Pancreas (tissue), 10 donors: ENCODE measurements around the gene SULT1C3. TPM values are rescaled to one million over a fixed set of nuclear protein-coding genes. Genes with fewer than 3 reads are reported as not detected.

Experiments
- ATAC-seq, 4 donors: fragments of 200-7000 bp; cut with Tn5 transposase; one replicate each; pipeline versions ENCODE4 v1.8.0 to v1.9.1; 2020; ENCODE audit warnings: mild to moderate bottlenecking in 4 of 4, moderate library complexity in 4 of 4
- DNase-seq, 6 donors: peaks; one replicate each; pipeline ENCODE4 v3.0.0-alpha.2; 2020
- FAIRE-seq: peaks from 2 replicates; lab custom pipeline; 2012; peaks lifted over from hg19 to GRCh38; lab: Jason Lieb, UNC
- H3K27ac ChIP-seq, 4 donors: fragments of 200-600 bp; sonication (generic); 1 replicate in 3 of 4; 2 replicates in 1 of 4; pipeline versions ENCODE4 v1.5.0 to v1.8.0; 2020
- H3K27me3 ChIP-seq, 4 donors: fragments of 200-600 bp; one replicate each; pipeline ENCODE4 v1.8.0; 2021
- H3K36me3 ChIP-seq, 3 donors: fragments of 200-600 bp; sonication (generic) in 1 of 3; one replicate each; pipeline versions ENCODE4 v1.5.0 to v1.8.0; 2020 to 2021
- H3K4me1 ChIP-seq, 3 donors: fragments of 200-600 bp; one replicate each; pipeline ENCODE4 v1.8.0; 2021
- H3K4me3 ChIP-seq, 4 donors: fragments of 200-600 bp; sonication (generic) in 2 of 4; one replicate each; pipeline versions ENCODE4 v1.5.0 to v1.8.0; 2020 to 2021
- H3K9me3 ChIP-seq, 4 donors: fragments of 200-600 bp; one replicate each; pipeline ENCODE4 v1.8.0; 2021
- CTCF ChIP-seq, 4 donors: fragments of 200-600 bp; sonication (generic) in 3 of 4; IDR thresholded peaks; one replicate each; pipeline versions ENCODE4 v1.5.0 to v1.8.0; 2021; ENCODE audit warnings: antibody characterized with exemption in 4 of 4
- WGBS, 2 donors: extraction: QIAGEN DNeasy Blood & Tissue Kit; methylation state at CpG; one replicate each; pipeline ENCODE4 v1.1.7; 2013; 5-methylcytosine and 5-hydroxymethylcytosine counted together
- intact Hi-C, 3 donors: fragments of 100-400 bp; cut with DNase I; formaldehyde crosslinking; loops; one replicate each; pipeline versions ENCODE4 v1.11.1 to v1.14.2; 2022
- polyA plus RNA-seq, 2 donors: library from polyadenylated mRNA; stranded (reverse); fragments of 200-250 nt; gene quantifications; one replicate each; pipeline ENCODE4 v1.2.3, GENCODE V29; 2013
- total RNA-seq, 6 donors: library from RNA; stranded (reverse); fragmentation: NEBNext Ultra II Directional in 4 of 6; extraction: Animal tissue kit (Norgen Biotek cat#: 25700) in 4 of 6; gene quantifications; one replicate each; pipeline versions ENCODE4 v1.2.1 to v1.2.4, GENCODE V29; 2021 to 2023
- donor health status: healthy with polysubstance abuse.
- donor health status: DM: no; HTN: no; CAD: no; lungs with moderate emphysema.
- donor health status: DM: no; HTN: no; CAD: no.
- donor health status: control.
- donor health status: control.
- donor health status: Bipolar disorder and iron deficiency.
- donor health status: DM: yes; HTN: yes; CAD: no.
- donor health status: DM: no; HTN: no; CAD: no.
- donor health status: DM: no; HTN: no; CAD: no.
- donor health status: DM: yes; HTN: yes; CAD: no.

Gene SULT1C3
- total and polyA plus RNA-seq, 8 donors: not detected

- TF ChIP-seq CTCF (IDR thresholded peaks at IDR 0.05): no peak
- no peaks in the 10 kb centered on the region for H3K4me1 ChIP-seq
- H3K27me3 ChIP-seq: no peaks in the 10 kb centered on the region
- no peaks in the 10 kb centered on the region for H3K36me3 ChIP-seq
- H3K4me3 ChIP-seq: no peak overlapping the region
- DNase-seq (no peak), ATAC-seq (no peak), FAIRE-seq (no peak)
- intact Hi-C loops: no loop called here
- H3K27ac ChIP-seq: no peak overlapping the region
- no peaks in the 10 kb centered on the region for H3K9me3 ChIP-seq
- 81 to 92% methylated on average over 6 of the region's 6 CpGs for WGBS, 2 donors
Observed at GRCh38 chr2:108236676-108237335, 3.0 kb upstream of the SULT1C3 start.

GRCh38 chr2:108240966-108241365, 1.2 kb downstream of the SULT1C3 start:
- no peak for TF ChIP-seq CTCF (IDR thresholded peaks at IDR 0.05)
- 80 to 91% methylated on average over 5 of the region's 5 CpGs for WGBS, 2 donors
- H3K36me3 ChIP-seq: no peaks in the 10 kb centered on the region
- no peak overlapping the region for H3K4me3 ChIP-seq
- no peaks in the 10 kb centered on the region for H3K4me1 ChIP-seq
- H3K27ac ChIP-seq: no peak overlapping the region
- FAIRE-seq: no peak
- no peaks in the 10 kb centered on the region for H3K9me3 ChIP-seq
- no peak for ATAC-seq
- no peak for DNase-seq
- no peaks in the 10 kb centered on the region for H3K27me3 ChIP-seq
- intact Hi-C loops: no loop called here

- Histone ChIP-seq H3K4me3 (no peak overlapping the region), H3K9me3 (no peaks in the 10 kb centered on the region), H3K36me3 (no peaks in the 10 kb centered on the region), H3K4me1 (no peaks in the 10 kb centered on the region), H3K27me3 (no peaks in the 10 kb centered on the region), H3K27ac (no peak overlapping the region)
- FAIRE-seq: no peak
- DNase-seq: no peak
- 71 to 87% methylated on average over 1 of the region's 1 CpG for WGBS, 2 donors
- no peak for TF ChIP-seq CTCF (IDR thresholded peaks at IDR 0.05)
- ATAC-seq: peak in 2 of 4 donors; percentile 34 to 44
- intact Hi-C loops: no loop called here
Observed at GRCh38 chr2:108243566-108243965, 3.8 kb downstream of the SULT1C3 start.

GRCh38 chr2:108244667-108245414, 5.1 kb downstream of the SULT1C3 start:
- Histone ChIP-seq H3K27me3 (no peaks in the 10 kb centered on the region), H3K4me3 (no peak overlapping the region), H3K36me3 (no peaks in the 10 kb centered on the region), H3K9me3 (no peaks in the 10 kb centered on the region), H3K4me1 (no peaks in the 10 kb centered on the region), H3K27ac (no peak overlapping the region)
- ATAC-seq (peak in 1 of 4 donors; percentile 27), FAIRE-seq (no peak), DNase-seq (no peak)
- WGBS, 2 donors: 73 to 92% methylated on average over 2 of the region's 2 CpGs
- TF ChIP-seq CTCF (IDR thresholded peaks at IDR 0.05): no peak
- intact Hi-C loops: no loop called here

GRCh38 chr2:108253106-108253505, 13.3 kb downstream of the SULT1C3 start:
- Histone ChIP-seq H3K27me3 (no peaks in the 10 kb centered on the region), H3K9me3 (no peaks in the 10 kb centered on the region), H3K27ac (no peak overlapping the region), H3K4me3 (no peak overlapping the region), H3K4me1 (no peaks in the 10 kb centered on the region), H3K36me3 (no peaks in the 10 kb centered on the region)
- 5% methylated on average over 1 of the region's 1 CpG for WGBS, 2 donors
- intact Hi-C loops: no loop called here
- no peak for ATAC-seq
- no peak for FAIRE-seq
- TF ChIP-seq CTCF (IDR thresholded peaks at IDR 0.05): no peak
- no peak for DNase-seq
